T follicular helper cell (primary cell): Measurements from ENCODE around the gene ERP29.
A peak's percentile ranks its signal among the peaks of the same experiment; 100 is the strongest.
"Not testable (repeated sequence)": the region's sequence is repeated elsewhere in the genome, so short reads cannot be mapped to it uniquely, and the experiment has no call there.

Experiments used
- DNase-seq: peaks from one replicate; pipeline ENCODE4 v3.0.0-alpha.2; 2020; ENCODE audit warnings: low read depth

Gene ERP29

GRCh38 chr12:112001576-112001975, 11.7 kb upstream of the ERP29 start:
- DNase-seq: no peak

GRCh38 chr12:112004041-112004440, 9.2 kb upstream of the ERP29 start:
- no peak for DNase-seq

- DNase-seq: no peak
Observed at GRCh38 chr12:112005419-112006395, 7.5 kb upstream of the ERP29 start.

GRCh38 chr12:112007945-112008344, 5.3 kb upstream of the ERP29 start:
- no peak for DNase-seq

GRCh38 chr12:112008918-112009317, 4.3 kb upstream of the ERP29 start:
- no peak for DNase-seq

- not testable (repeated sequence) for DNase-seq
Observed at GRCh38 chr12:112009596-112009995, 3.6 kb upstream of the ERP29 start.

GRCh38 chr12:112010415-112011344, 2.5 kb upstream of the ERP29 start:
- no peak for DNase-seq

- DNase-seq: no peak
Observed at GRCh38 chr12:112011685-112012084, 1.5 kb upstream of the ERP29 start.

GRCh38 chr12:112013601-112014402, 576 bp downstream of the ERP29 start:
- DNase-seq: peak; percentile 65

GRCh38 chr12:112015938-112016337, 2.7 kb downstream of the ERP29 start:
- no peak for DNase-seq

GRCh38 chr12:112017041-112017440, 3.8 kb downstream of the ERP29 start:
- no peak for DNase-seq

- DNase-seq: no peak
Observed at GRCh38 chr12:112018571-112019237, 5.5 kb downstream of the ERP29 start.

GRCh38 chr12:112020947-112021457, 7.8 kb downstream of the ERP29 start:
- no peak for DNase-seq

- no peak for DNase-seq
Observed at GRCh38 chr12:112022241-112023016, 9.2 kb downstream of the ERP29 start.

- DNase-seq: no peak
Observed at GRCh38 chr12:112023759-112024396, 10.7 kb downstream of the ERP29 start.

- no peak for DNase-seq
Observed at GRCh38 chr12:112025808-112026375, 12.7 kb downstream of the ERP29 start.

GRCh38 chr12:112029301-112029700, 16.1 kb downstream of the ERP29 start:
- DNase-seq: no peak

GRCh38 chr12:112031472-112031871, 18.2 kb downstream of the ERP29 start:
- no peak for DNase-seq

GRCh38 chr12:112032292-112032691, 19.1 kb downstream of the ERP29 start:
- DNase-seq: no peak
